GM18951 (cell line): ENCODE data around the gene USP6.
"Not testable (repeated sequence)": the region's sequence is repeated elsewhere in the genome, so short reads cannot be mapped to it uniquely, and the experiment has no call there.

Experiments used
- POLR2A ChIP-seq: IDR thresholded peaks from 4 replicates; pipeline ENCODE4 v1.6.1; 2011; ENCODE audit warnings: mild to moderate bottlenecking; ENCODE audit not compliant: insufficient read length, insufficient read depth; ENCODE audit errors: extremely low read depth
- in situ Hi-C: fragments of 300-500 bp; cut with MboI; formaldehyde crosslinking; loops from one replicate; pipeline ENCODE4 v1.12.0; 2022; ENCODE audit warnings: low sequenced_read_pairs, mixed read lengths, inconsistent platforms; ENCODE audit not compliant: unreplicated experiment

Gene USP6

GRCh38 chr17:5115673-5116651 is at the start of gene USP6:
Gene USP6 (plus strand): TSS chr17:5116032. CDS start chr17:5130368, 14,336 bp downstream.
- in situ Hi-C loops: no loop called here
- TF ChIP-seq POLR2A: no peak

GRCh38 chr17:5068236-5068635 is 47.6 kb upstream of the USP6 start:
- in situ Hi-C loops: no loop called here
- no peak for TF ChIP-seq POLR2A

GRCh38 chr17:5069724-5070123 is 46.1 kb upstream of the USP6 start:
- in situ Hi-C loops: no loop called here
- no peak for TF ChIP-seq POLR2A

- in situ Hi-C loops: not testable (repeated sequence)
Observed at GRCh38 chr17:5075472-5075871, 40.4 kb upstream of the USP6 start.

GRCh38 chr17:5077275-5077674 is 38.6 kb upstream of the USP6 start:
- in situ Hi-C loops: not testable (repeated sequence)

GRCh38 chr17:5077781-5078105 is 38.1 kb upstream of the USP6 start:
- in situ Hi-C loops: no loop called here
- no peak for TF ChIP-seq POLR2A

GRCh38 chr17:5078106-5079028 is 37.5 kb upstream of the USP6 start, which contains the start of gene ZFP3:
Gene ZFP3 (plus strand): TSS chr17:5078467. CDS start chr17:5091505, 13,038 bp downstream.
- in situ Hi-C loops: no loop called here
- peak; percentile 83 for TF ChIP-seq POLR2A

GRCh38 chr17:5080591-5080990 is 35.2 kb upstream of the USP6 start:
- in situ Hi-C loops: no loop called here

GRCh38 chr17:5092218-5093010 is 23.4 kb upstream of the USP6 start:
- TF ChIP-seq POLR2A: no peak
- in situ Hi-C loops: loop anchor here (10.0 kb wide), 1 partner anchor 92 kb away; no protein-coding TSS in a partner anchor

More at GRCh38 chr17:5080591-5080990, 35.2 kb upstream of the USP6 start:
- TF ChIP-seq POLR2A: no peak

GRCh38 chr17:5096731-5097100 is 19.1 kb upstream of the USP6 start:
- TF ChIP-seq POLR2A: no peak
- in situ Hi-C loops: loop anchor here (10.0 kb wide), 1 partner anchor 88 kb away; no protein-coding TSS in a partner anchor

GRCh38 chr17:5097101-5097834 is 18.6 kb upstream of the USP6 start:
- TF ChIP-seq POLR2A: no peak
- in situ Hi-C loops: loop anchor here (10.0 kb wide), 1 partner anchor 88 kb away; no protein-coding TSS in a partner anchor

- TF ChIP-seq POLR2A: no peak
- in situ Hi-C loops: loop anchor here (10.0 kb wide), 1 partner anchor 86 kb away; no protein-coding TSS in a partner anchor
Observed at GRCh38 chr17:5099271-5099670, 16.6 kb upstream of the USP6 start.
